Adrenal gland (tissue), 12 donors: ENCODE data around the gene CRACR2A. TPM values are rescaled to one million over a fixed set of nuclear protein-coding genes. Genes with fewer than 3 reads are reported as not detected.

Experiments used
- DNase-seq, 7 donors: peaks; one replicate each; pipeline ENCODE4 v3.0.0-alpha.2; 2019 to 2020
- H3K27ac ChIP-seq, 5 donors: fragments of 200-600 bp; sonication (generic) in 4 of 5; 1 replicate in 3 of 5; 2 replicates in 2 of 5; pipeline versions ENCODE4 v1.5.1 to v1.8.0; 2016 to 2020; ENCODE audit warnings: mild to moderate bottlenecking in 1 of 5
- H3K27me3 ChIP-seq: fragments of 200-600 bp; 2 replicates; pipeline ENCODE4 v1.8.0; 2021
- H3K36me3 ChIP-seq, 2 donors: fragments of 200-600 bp; replicated peaks in 1 of 2; 1 replicate in 1 of 2; 2 replicates in 1 of 2; pipeline versions ENCODE4 v1.5.1 to v1.8.0; 2018 to 2022
- H3K4me1 ChIP-seq, 2 donors: fragments of 200-600 bp; replicated peaks in 1 of 2; 1 replicate in 1 of 2; 2 replicates in 1 of 2; pipeline versions ENCODE4 v1.5.1 to v1.8.0; 2018 to 2021
- H3K4me3 ChIP-seq, 4 donors: fragments of 200-600 bp; sonication (generic) in 3 of 4; one replicate each; pipeline ENCODE4 v1.5.1; 2016 to 2018
- H3K9me3 ChIP-seq, 3 donors: fragments of 200-600 bp; sonication (generic) in 1 of 3; replicated peaks in 1 of 3; 1 replicate in 2 of 3; 2 replicates in 1 of 3; pipeline versions ENCODE4 v1.5.1 to v1.8.0; 2016 to 2021
- CTCF ChIP-seq, 6 experiments: fragments of 450-650 bp in 4 of 6; fragments of 200-600 bp in 2 of 6; sonication (generic) in 1 of 6; IDR thresholded peaks; 1 replicate in 5 of 6; 2 replicates in 1 of 6; pipeline versions ENCODE4 v1.5.1 to v1.8.0; 2016 to 2021; ENCODE audit warnings: antibody characterized with exemption in 6 of 6, mild to moderate bottlenecking in 2 of 6, moderate library complexity in 1 of 6
- POLR2A ChIP-seq, 2 donors: fragments of 450-650 bp; IDR thresholded peaks; one replicate each; pipeline ENCODE4 v1.6.1; 2017; ENCODE audit warnings: antibody characterized with exemption in 2 of 2, mild to moderate bottlenecking in 2 of 2, moderate library complexity in 1 of 2
- WGBS, 4 donors: extraction: QIAGEN DNeasy Blood & Tissue Kit in 2 of 4; methylation state at CpG; one replicate each; pipeline versions ENCODE4 v1.1.5 to v1.1.7; 2013 to 2017; 5-methylcytosine and 5-hydroxymethylcytosine counted together
- intact Hi-C, 2 donors: fragments of 100-400 bp; cut with DNase I; formaldehyde crosslinking; loops; one replicate each; pipeline versions ENCODE4 v1.14.1 to v1.15.0; 2022 to 2023
- polyA plus RNA-seq, 3 donors: library from polyadenylated mRNA; stranded (reverse); fragments of 200-250 nt in 2 of 3; fragments of 350-450 nt in 1 of 3; fragmentation: Illumina TruSeq in 1 of 3; extraction: RNeasy Lipid Tissue Mini Kit (QIAGEN cat#74804) in 1 of 3; gene quantifications; one replicate each; pipeline ENCODE4 v1.2.3, GENCODE V29; 2013 to 2014
- total RNA-seq, 9 donors: library from RNA; depleted of rRNA in 4 of 9; stranded (reverse); fragments of >200 nt in 4 of 9; fragments of 120-200 nt in 1 of 9; fragmentation: NEBNext Ultra II Directional in 1 of 9; extraction: Animal tissue kit (Norgen Biotek cat#: 25700) in 1 of 9; gene quantifications; one replicate each; pipeline versions ENCODE4 v1.1.0 to v1.2.4, GENCODE V29; 2013 to 2023
- donor health status: healthy with polysubstance abuse.
- donor health status: Bipolar disorder and iron deficiency.
- donor health status: DM: yes; HTN: yes; CAD: no.
- donor health status: DM: no; HTN: no; CAD: no.
- donor health status: DM: no; HTN: no; CAD: no.
- donor health status: DM: yes; HTN: yes; CAD: no.

The CRACR2A gene
- total and polyA plus RNA-seq, 12 donors = 0.50 to 3.5 (median 2.0) TPM

GRCh38 chr12:3789838-3790237 is 36.9 kb upstream of the CRACR2A start:
- H3K27me3 ChIP-seq = no peaks in the 10 kb centered on the region
- no peak for TF ChIP-seq CTCF (IDR thresholded peaks at IDR 0.05)
- no peak for TF ChIP-seq POLR2A (IDR thresholded peaks at IDR 0.05)
- H3K36me3 ChIP-seq = no peaks in the 10 kb centered on the region
- H3K27ac ChIP-seq = no peak overlapping the region
- no peak for DNase-seq
- H3K4me3 ChIP-seq = no peak overlapping the region
- WGBS, 4 donors = 78 to 100% (median 86%) methylated on average over 1 of the region's 1 CpG
- H3K4me1 ChIP-seq = no peaks in the 10 kb centered on the region
- H3K9me3 ChIP-seq = no peaks in the 10 kb centered on the region
- intact Hi-C loops = no loop called here

GRCh38 chr12:3777206-3777809 is 24.4 kb upstream of the CRACR2A start:
- Histone ChIP-seq H3K27me3 (no peaks in the 10 kb centered on the region), H3K9me3 (no peaks in the 10 kb centered on the region), H3K4me3 (no peak overlapping the region), H3K36me3 (no peaks in the 10 kb centered on the region), H3K27ac (no peak overlapping the region), H3K4me1 (no peaks in the 10 kb centered on the region)
- peak; percentile 32 to 63 (median 55) for TF ChIP-seq CTCF (IDR thresholded peaks at IDR 0.05)
- TF ChIP-seq POLR2A (IDR thresholded peaks at IDR 0.05) = no peak
- intact Hi-C loops = loop anchor here (5.0 kb wide), 2 partner anchors 475 to 480 kb away; no protein-coding TSS in a partner anchor
- WGBS, 4 donors = 54 to 67% (median 64%) methylated on average over 3 of the region's 3 CpGs
- DNase-seq = peak in 1 of 7 donors; percentile 10

GRCh38 chr12:3775385-3776035 is 22.6 kb upstream of the CRACR2A start:
- intact Hi-C loops = loop anchor here (5.0 kb wide), 2 partner anchors 473 to 478 kb away; no protein-coding TSS in a partner anchor
- 72 to 79% (median 75%) methylated on average over 5 of the region's 5 CpGs for WGBS, 4 donors
- no peak for DNase-seq
- H3K4me3 ChIP-seq = no peak overlapping the region
- no peaks in the 10 kb centered on the region for H3K27me3 ChIP-seq
- TF ChIP-seq CTCF (IDR thresholded peaks at IDR 0.05) = no peak
- no peak for TF ChIP-seq POLR2A (IDR thresholded peaks at IDR 0.05)
- no peaks in the 10 kb centered on the region for H3K9me3 ChIP-seq
- no peaks in the 10 kb centered on the region for H3K36me3 ChIP-seq
- no peak overlapping the region for H3K27ac ChIP-seq
- H3K4me1 ChIP-seq = no peaks in the 10 kb centered on the region

GRCh38 chr12:3772380-3772779 is 19.5 kb upstream of the CRACR2A start:
- H3K27me3 ChIP-seq = no peaks in the 10 kb centered on the region
- H3K27ac ChIP-seq = no peak overlapping the region
- intact Hi-C loops = no loop called here
- 35 to 65% (median 44%) methylated on average over 4 of the region's 4 CpGs for WGBS, 4 donors
- H3K4me1 ChIP-seq = no peaks in the 10 kb centered on the region
- H3K4me3 ChIP-seq = no peak overlapping the region
- DNase-seq = no peak
- TF ChIP-seq CTCF (IDR thresholded peaks at IDR 0.05) = no peak
- no peak for TF ChIP-seq POLR2A (IDR thresholded peaks at IDR 0.05)
- no peaks in the 10 kb centered on the region for H3K36me3 ChIP-seq
- no peaks in the 10 kb centered on the region for H3K9me3 ChIP-seq
